Upper lobe of left lung (tissue), 6 donors: Measurements from ENCODE around the gene BRD7. TPM values are rescaled to one million over a fixed set of nuclear protein-coding genes. Genes with fewer than 3 reads are reported as not detected.
A peak's percentile ranks its signal among the peaks of the same experiment; 100 is the strongest.

Experiments
- ATAC-seq, 2 donors: fragments of 200-7000 bp; cut with Tn5 transposase; one replicate each; pipeline ENCODE4 v1.9.1; 2022; ENCODE audit warnings: mild to moderate bottlenecking in 2 of 2, moderate library complexity in 2 of 2; ENCODE audit not compliant: low FRiP score in 2 of 2
- DNase-seq, 2 donors: peaks; one replicate each; pipeline ENCODE4 v3.0.0-alpha.2; 2019 to 2020
- H3K27ac ChIP-seq, 4 donors: fragments of 200-600 bp; sonication (generic); one replicate each; pipeline ENCODE4 v1.5.1; 2016 to 2019
- H3K27me3 ChIP-seq, 4 donors: fragments of 200-600 bp; sonication (generic); one replicate each; pipeline ENCODE4 v1.5.1; 2017 to 2019
- H3K36me3 ChIP-seq, 4 donors: fragments of 200-600 bp; sonication (generic); one replicate each; pipeline ENCODE4 v1.5.1; 2016 to 2019
- H3K4me1 ChIP-seq, 4 donors: fragments of 200-600 bp; sonication (generic); one replicate each; pipeline ENCODE4 v1.5.1; 2018 to 2019
- H3K4me3 ChIP-seq, 4 donors: fragments of 200-600 bp; sonication (generic); one replicate each; pipeline ENCODE4 v1.5.1; 2017 to 2019; ENCODE audit warnings: mild to moderate bottlenecking in 2 of 4, moderate library complexity in 1 of 4
- H3K9me3 ChIP-seq, 4 donors: fragments of 200-600 bp; sonication (generic); one replicate each; pipeline ENCODE4 v1.5.1; 2018 to 2019
- CTCF ChIP-seq, 6 experiments: fragments of 450-650 bp in 4 of 6; fragments of 200-600 bp in 2 of 6; sonication (generic) in 2 of 6; IDR thresholded peaks; one replicate each; pipeline ENCODE4 v1.5.1; 2016 to 2019; ENCODE audit warnings: antibody characterized with exemption in 6 of 6
- EP300 ChIP-seq, 4 donors: sonication (generic); formaldehyde crosslinking; IDR thresholded peaks; one replicate each; pipeline ENCODE4 v1.5.1; 2017; ENCODE audit warnings: antibody characterized with exemption in 4 of 4, control low read depth in 2 of 4
- POLR2A ChIP-seq, 4 donors: fragments of 450-650 bp; IDR thresholded peaks; one replicate each; pipeline ENCODE4 v1.5.1; 2016 to 2017; ENCODE audit warnings: antibody characterized with exemption in 4 of 4, mild to moderate bottlenecking in 2 of 4
- POLR2AphosphoS5 ChIP-seq, 2 donors: sonication (generic); formaldehyde crosslinking; IDR thresholded peaks; one replicate each; pipeline ENCODE4 v1.5.1; 2017; ENCODE audit warnings: antibody characterized with exemption in 2 of 2
- WGBS, 2 donors: methylation state at CpG; one replicate each; pipeline ENCODE4 v1.1.5; 2017 to 2018; 5-methylcytosine and 5-hydroxymethylcytosine counted together
- total RNA-seq, 6 donors: library from RNA; depleted of rRNA in 4 of 6; stranded (reverse); fragments of >200 nt in 4 of 6; gene quantifications; one replicate each; pipeline versions ENCODE4 v1.1.0 to v1.2.1, GENCODE V29; 2016 to 2021
- donor health status: DM: no; HTN: no; CAD: no; lungs with moderate emphysema.
- donor health status: DM: no; HTN: yes; CAD: no; lungs with severe emphysema.

The BRD7 gene
- total RNA-seq, 6 donors from 2014 or later, result 41.5 to 68.2 (median 53.4) TPM

GRCh38 chr16:50271148-50272041 lies 97.4 kb downstream of the BRD7 start:
- peaks cover 9 to 87% (median 51%) of the 10 kb centered on the region in 4 donors for H3K4me1 ChIP-seq
- WGBS, 2 donors, result 79 to 83% methylated on average over 14 to 15 of the region's 15 CpGs
- no peaks in the 10 kb centered on the region for H3K36me3 ChIP-seq
- no peaks in the 10 kb centered on the region for H3K27me3 ChIP-seq
- no peak for DNase-seq
- TF ChIP-seq POLR2AphosphoS5 (IDR thresholded peaks at IDR 0.05), result no peak
- no peak for TF ChIP-seq POLR2A (IDR thresholded peaks at IDR 0.05)
- no peak for TF ChIP-seq CTCF (IDR thresholded peaks at IDR 0.05)
- no peak for TF ChIP-seq EP300 (IDR thresholded peaks at IDR 0.05)
- no peaks in the 10 kb centered on the region for H3K9me3 ChIP-seq
- H3K27ac ChIP-seq, result peak overlapping the region in 2 of 4 donors; percentile 24 to 65
- H3K4me3 ChIP-seq, result no peak overlapping the region
- ATAC-seq, result no peak

GRCh38 chr16:50270510-50271147 lies 98.2 kb downstream of the BRD7 start:
- ATAC-seq (no peak), DNase-seq (peak in 1 of 2 donors; percentile 71)
- TF ChIP-seq EP300 (IDR thresholded peaks at IDR 0.05), result no peak
- no peak for TF ChIP-seq CTCF (IDR thresholded peaks at IDR 0.05)
- TF ChIP-seq POLR2A (IDR thresholded peaks at IDR 0.05), result no peak
- no peak for TF ChIP-seq POLR2AphosphoS5 (IDR thresholded peaks at IDR 0.05)
- WGBS, 2 donors, result 85 to 89% methylated on average over 8 to 13 of the region's 13 CpGs
- peak overlapping the region in 1 of 4 donors; percentile 65 for H3K27ac ChIP-seq
- H3K27me3 ChIP-seq, result no peaks in the 10 kb centered on the region
- H3K4me1 ChIP-seq, result peaks cover 13 to 88% (median 53%) of the 10 kb centered on the region in 4 donors
- H3K4me3 ChIP-seq, result no peak overlapping the region
- H3K36me3 ChIP-seq, result no peaks in the 10 kb centered on the region
- no peaks in the 10 kb centered on the region for H3K9me3 ChIP-seq

- Histone ChIP-seq H3K9me3 (no peaks in the 10 kb centered on the region), H3K36me3 (no peaks in the 10 kb centered on the region), H3K4me1 (peaks cover 17 to 86% (median 52%) of the 10 kb centered on the region in 4 donors), H3K4me3 (no peak overlapping the region), H3K27me3 (no peaks in the 10 kb centered on the region), H3K27ac (no peak overlapping the region)
- DNase-seq (no peak), ATAC-seq (no peak)
- TF ChIP-seq EP300 (IDR thresholded peaks at IDR 0.05) (no peak), POLR2A (IDR thresholded peaks at IDR 0.05) (no peak), CTCF (IDR thresholded peaks at IDR 0.05) (no peak), POLR2AphosphoS5 (IDR thresholded peaks at IDR 0.05) (no peak)
- WGBS, 2 donors, result 84 to 87% methylated on average over 12 of the region's 12 CpGs
Measured at GRCh38 chr16:50269769-50270509, 98.8 kb downstream of the BRD7 start.

- Histone ChIP-seq H3K4me1 (peaks cover 17 to 83% (median 49%) of the 10 kb centered on the region in 4 donors), H3K27ac (peak overlapping the region in 1 of 4 donors; percentile 11), H3K9me3 (no peaks in the 10 kb centered on the region), H3K27me3 (no peaks in the 10 kb centered on the region), H3K36me3 (no peaks in the 10 kb centered on the region), H3K4me3 (no peak overlapping the region)
- WGBS, 2 donors, result 92 to 95% methylated on average over 9 to 13 of the region's 13 CpGs
- no peak for TF ChIP-seq POLR2A (IDR thresholded peaks at IDR 0.05)
- TF ChIP-seq EP300 (IDR thresholded peaks at IDR 0.05), result no peak
- no peak for TF ChIP-seq POLR2AphosphoS5 (IDR thresholded peaks at IDR 0.05)
- TF ChIP-seq CTCF (IDR thresholded peaks at IDR 0.05), result no peak
- ATAC-seq (no peak), DNase-seq (no peak)
Measured at GRCh38 chr16:50269061-50269705, 99.6 kb downstream of the BRD7 start.
